ENCODE data around the gene P2RX3.
"Not testable (repeated sequence)": the region's sequence is repeated elsewhere in the genome, so short reads cannot be mapped to it uniquely, and the experiment has no call there.

Gene P2RX3

GRCh38 chr11:57327721-57328120 is 10.4 kb upstream of the P2RX3 start:
- DNase-seq: no peak

- DNase-seq: no peak
These were observed 8.1 kb upstream of the P2RX3 start for GRCh38 chr11:57330029-57330428.

DNA sequence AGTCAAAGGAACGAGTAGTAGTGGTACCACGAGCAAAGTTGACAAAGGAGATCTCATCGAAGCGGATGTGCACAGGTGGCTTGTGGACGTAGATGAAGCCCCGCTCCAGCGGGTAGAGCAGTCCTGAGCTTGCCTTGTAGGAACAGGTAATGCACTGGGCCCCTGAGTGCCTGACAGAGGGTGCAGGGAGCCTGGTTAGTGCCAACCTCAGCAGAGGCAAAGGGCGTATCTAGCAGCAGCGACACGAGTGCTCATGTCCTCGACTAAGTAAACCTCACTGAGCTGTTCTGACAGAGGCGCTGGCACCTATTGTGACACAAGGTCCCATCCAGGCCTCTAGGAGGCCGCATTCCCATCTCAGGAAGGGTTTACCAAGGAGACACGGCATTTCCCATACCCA is 6.4 kb upstream of the P2RX3 start:
- DNase-seq: no peak

DNA sequence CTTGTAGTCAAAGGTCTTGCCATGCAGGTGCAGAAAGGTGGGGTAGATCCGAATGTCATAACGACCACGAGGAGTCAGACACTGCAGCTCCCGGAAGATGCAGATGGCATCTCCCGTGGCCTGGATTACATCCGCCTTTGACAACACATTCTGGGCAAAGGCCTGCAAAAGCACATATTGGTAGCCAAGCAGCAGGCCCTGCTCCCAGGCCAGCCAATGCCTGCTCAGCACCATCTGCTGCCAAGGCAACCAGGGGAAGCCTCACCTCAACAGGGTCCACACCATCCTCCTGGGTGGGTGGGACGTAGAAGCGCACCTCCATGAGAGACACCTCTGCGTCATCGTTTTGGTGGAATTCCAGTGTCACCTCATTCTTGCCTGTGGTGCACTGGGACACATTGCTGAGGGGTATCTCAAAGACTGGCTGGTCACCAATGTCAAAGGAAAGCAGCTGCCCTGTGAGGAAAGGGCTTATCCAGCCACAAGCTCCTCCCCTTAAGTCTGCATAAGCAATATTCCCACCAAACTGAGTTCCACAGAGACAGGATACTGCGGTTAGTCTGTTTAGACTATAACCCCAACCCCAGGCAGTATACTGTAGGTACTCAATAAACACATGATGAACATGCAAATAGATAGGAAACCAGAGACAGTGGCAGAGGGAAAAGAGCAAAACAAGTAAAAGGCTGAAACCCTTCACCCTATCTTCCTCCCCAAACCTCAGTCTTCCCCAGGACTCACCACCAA is 5.3 kb upstream of the P2RX3 start:
- no peak for DNase-seq

- no peak for DNase-seq
These were observed 3.2 kb upstream of the P2RX3 start for GRCh38 chr11:57335023-57335342.

DNA sequence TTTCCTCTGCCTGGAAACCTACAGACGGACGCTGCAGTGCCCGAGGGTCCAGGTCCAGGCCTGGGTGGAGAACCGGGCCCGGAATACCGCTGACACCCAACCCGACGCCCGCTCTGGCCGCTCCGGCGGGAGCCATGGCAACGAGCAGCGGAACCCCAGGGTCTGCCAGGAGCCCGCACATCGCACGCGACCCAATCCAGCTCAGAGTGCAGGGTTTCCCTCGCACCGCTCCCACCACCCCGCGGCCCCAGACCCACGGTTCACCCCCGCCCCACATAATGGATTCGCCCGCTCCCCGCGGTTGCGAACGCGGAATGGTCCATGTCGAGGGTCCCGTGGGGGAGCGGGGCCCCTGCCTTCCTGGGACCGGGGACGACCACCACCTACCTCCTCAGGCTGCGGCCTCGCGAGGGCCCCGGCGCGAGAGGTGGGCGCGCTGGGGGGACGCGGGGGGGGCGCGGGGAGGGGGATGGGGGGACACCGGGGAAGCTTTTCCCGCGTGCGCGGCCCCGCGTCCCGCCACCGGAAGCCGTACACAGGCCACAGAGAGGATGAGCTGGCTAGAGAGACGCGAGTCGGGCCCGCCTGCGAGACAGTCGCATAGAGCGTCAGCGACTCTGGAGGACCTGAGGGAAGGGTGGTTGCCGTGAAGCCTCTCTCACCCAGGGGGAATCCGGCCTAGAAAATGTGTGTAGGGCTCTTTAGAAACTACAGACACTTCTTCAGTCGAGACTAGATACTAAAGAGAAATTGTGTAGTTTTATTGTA is 2.6 kb upstream of the P2RX3 start, which contains the start of gene SSRP1:
SSRP1 (minus strand) TSS at position 550 of the 768 bp plus-strand sequence. CDS start 771 bp downstream, outside the sequence.
- peak; percentile 89 for DNase-seq

DNA sequence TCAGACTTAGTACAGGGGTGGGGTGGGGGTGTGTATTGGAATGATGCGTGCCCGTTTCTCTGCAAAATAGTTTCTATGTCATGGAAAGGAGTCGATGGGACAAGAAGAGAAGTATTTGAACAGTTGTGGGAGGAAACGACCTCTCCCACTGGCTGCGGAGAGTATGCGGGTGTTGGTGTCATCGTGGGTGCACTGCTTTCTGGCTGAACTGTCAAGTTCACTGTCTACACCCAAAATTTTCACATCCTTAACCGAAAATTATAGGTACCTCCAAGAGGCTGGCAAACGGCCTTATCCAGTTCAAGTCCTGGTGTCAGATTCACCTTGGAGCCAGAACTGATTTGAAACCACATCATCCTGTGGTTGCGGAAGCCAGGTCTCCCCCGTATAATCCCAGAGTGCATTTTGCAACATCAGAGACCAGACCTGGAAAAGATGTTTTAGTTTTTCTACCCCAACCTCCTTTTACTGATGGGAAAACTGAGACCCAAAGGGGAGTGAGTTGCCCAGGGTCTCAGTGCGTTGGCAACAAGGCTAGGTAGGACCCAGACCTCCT is 2.0 kb upstream of the P2RX3 start:
- peak; percentile 26 for DNase-seq

- DNase-seq: not testable (repeated sequence)
These were observed 1.3 kb upstream of the P2RX3 start for GRCh38 chr11:57336856-57337255.

- no peak for DNase-seq
These were observed 1.2 kb downstream of the P2RX3 start for GRCh38 chr11:57339328-57339727.

- DNase-seq: no peak
These were observed 2.0 kb downstream of the P2RX3 start for GRCh38 chr11:57340039-57340615.

DNA sequence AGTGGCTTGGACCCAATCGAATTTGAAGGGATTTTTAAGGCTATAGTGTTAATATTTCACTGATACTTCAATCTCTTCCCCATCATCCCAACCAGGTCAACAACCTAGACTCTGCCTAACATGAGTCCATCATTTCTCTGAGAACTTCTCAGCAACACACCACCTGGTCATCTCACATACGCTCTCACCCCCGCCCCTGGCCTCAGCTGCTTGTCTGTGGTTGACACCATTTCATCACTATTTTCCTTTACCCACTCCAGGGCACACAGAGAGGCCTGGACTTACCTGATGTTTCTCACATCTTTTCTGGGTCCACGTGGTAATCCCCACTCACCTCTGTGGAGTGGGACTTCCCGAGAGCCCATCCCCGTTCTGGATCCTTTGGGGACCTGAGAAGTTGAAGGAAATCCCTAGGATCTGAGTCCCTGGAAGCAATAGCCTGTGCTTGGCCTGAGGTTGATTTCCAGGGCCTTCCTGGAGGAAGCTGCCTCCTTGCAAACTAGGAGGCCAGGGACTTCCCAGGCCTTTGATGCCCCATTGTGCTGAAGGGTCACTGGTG is 3.2 kb downstream of the P2RX3 start:
- DNase-seq: no peak

GRCh38 chr11:57342702-57343101 is 4.5 kb downstream of the P2RX3 start:
- no peak for DNase-seq

GRCh38 chr11:57343825-57344224 is 5.7 kb downstream of the P2RX3 start:
- no peak for DNase-seq

- no peak for DNase-seq
These were observed 6.7 kb downstream of the P2RX3 start for GRCh38 chr11:57344826-57345225.

- DNase-seq: peak; percentile 83
These were observed 7.5 kb downstream of the P2RX3 start for GRCh38 chr11:57345555-57346211.

DNA sequence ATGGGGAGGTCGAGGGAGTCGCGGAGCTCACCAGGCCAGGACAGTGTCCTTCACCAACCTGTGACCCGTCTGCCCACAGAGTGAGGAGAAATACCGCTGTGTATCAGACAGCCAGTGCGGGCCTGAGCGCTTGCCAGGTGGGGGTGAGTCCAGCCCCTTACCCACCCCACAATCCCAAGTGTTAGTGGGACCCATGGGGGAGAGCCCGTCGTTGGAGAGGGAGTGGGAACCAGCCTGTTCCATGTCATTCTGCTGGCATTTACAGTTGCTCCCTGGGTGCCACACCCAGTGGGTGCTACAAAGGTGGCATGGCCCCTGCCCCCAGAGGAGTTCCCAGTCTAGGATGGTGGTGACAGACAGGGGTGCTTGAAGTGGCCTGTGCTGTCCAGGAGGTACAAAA is 9.2 kb downstream of the P2RX3 start:
- no peak for DNase-seq

GRCh38 chr11:57348052-57348451 is 9.9 kb downstream of the P2RX3 start:
- DNase-seq: no peak

GRCh38 chr11:57348636-57349313 is 10.6 kb downstream of the P2RX3 start:
- no peak for DNase-seq

DNA sequence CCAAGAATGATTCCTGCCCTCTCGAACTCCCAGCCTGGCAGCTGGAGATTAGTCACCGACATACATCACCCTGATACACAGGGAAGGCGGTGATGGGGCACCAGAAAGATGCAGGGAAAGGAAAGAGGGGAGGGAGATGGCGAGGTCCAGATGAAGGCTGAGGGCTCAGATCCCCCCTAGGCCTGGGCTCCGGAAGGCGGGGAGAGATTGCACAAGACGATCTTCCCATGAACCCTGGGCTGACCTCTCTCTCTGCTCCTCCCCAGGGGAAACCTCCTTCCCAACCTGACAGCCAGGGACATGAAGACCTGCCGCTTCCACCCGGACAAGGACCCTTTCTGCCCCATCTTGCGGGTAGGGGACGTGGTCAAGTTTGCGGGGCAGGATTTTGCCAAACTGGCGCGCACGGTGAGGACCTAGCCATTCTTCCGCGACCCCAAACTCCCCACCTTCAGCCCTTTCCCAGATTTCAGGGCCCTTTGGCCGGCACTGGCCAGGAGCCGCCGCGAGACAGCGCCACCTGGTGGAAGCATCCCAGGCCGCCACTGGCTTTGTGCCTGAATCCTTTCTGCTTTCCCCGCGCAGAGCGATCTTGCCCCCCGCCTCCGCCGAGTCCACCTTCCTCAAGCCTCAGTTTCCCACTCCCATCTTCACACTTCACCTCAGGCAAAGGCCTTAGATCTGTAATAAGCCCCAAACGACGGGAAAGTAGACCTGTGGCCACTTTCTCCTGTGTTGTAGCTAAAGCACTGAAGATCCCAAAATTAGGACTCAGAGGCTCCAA is 11.5 kb downstream of the P2RX3 start:
- DNase-seq: peak; percentile 71

GRCh38 chr11:57353036-57353435 is 14.9 kb downstream of the P2RX3 start:
- DNase-seq: no peak

DNA sequence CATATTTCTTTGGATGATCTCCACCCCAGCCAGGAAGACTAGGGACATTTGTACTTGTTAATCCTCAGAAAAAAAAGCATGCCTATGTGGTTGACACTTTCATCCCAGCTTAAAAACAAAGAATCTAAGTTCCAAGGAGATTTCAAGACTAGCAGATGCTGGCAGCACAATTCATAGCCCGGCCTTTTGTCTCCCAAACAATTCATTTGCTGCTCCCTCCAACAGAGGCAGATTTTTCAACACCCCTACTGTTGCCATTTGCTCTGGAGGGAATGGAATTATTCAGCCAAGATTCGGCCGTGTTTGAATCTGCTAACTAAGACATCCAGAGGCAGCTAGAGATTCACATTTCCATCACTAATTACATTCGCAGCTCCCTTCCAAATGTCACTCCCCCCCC is 15.3 kb downstream of the P2RX3 start:
- no peak for DNase-seq
